BLaER1 (cell line): ENCODE measurements around the gene EEF2.
"Not testable (repeated sequence)": the region's sequence is repeated elsewhere in the genome, so short reads cannot be mapped to it uniquely, and the experiment has no call there.

Experiments
- H3K27ac ChIP-seq: shearing (Covaris generic); formaldehyde crosslinking; 2 replicates; pipeline ENCODE4 v1.8.1; 2022
- H3K27me3 ChIP-seq: shearing (Covaris generic); formaldehyde crosslinking; 2 replicates; pipeline ENCODE4 v1.8.1; 2022
- H3K36me3 ChIP-seq: shearing (Covaris generic); formaldehyde crosslinking; 2 replicates; pipeline ENCODE4 v1.8.1; 2022
- H3K4me1 ChIP-seq: shearing (Covaris generic); formaldehyde crosslinking; 2 replicates; pipeline ENCODE4 v1.8.1; 2022
- H3K4me2 ChIP-seq: shearing (Covaris generic); formaldehyde crosslinking; 2 replicates; pipeline ENCODE4 v1.8.1; 2022
- H3K4me3 ChIP-seq: shearing (Covaris generic); formaldehyde crosslinking; 2 replicates; pipeline ENCODE4 v1.8.1; 2022
- H3K9ac ChIP-seq: shearing (Covaris generic); formaldehyde crosslinking; 2 replicates; pipeline ENCODE4 v1.8.1; 2022
- H3K9me3 ChIP-seq: shearing (Covaris generic); formaldehyde crosslinking; 2 replicates; pipeline ENCODE4 v1.8.1; 2022
- H4K20me1 ChIP-seq: shearing (Covaris generic); formaldehyde crosslinking; 2 replicates; pipeline ENCODE4 v1.8.1; 2022
- Cebpa-rat ChIP-seq: shearing (Covaris generic); IDR thresholded peaks from 2 replicates; pipeline ENCODE4 v1.8.1; 2022

EEF2 gene

GRCh38 chr19:3945838-3946237 is 39.4 kb downstream of the EEF2 start:
- Histone ChIP-seq H3K27ac (no peak overlapping the region), H3K9me3 (no peaks in the 10 kb centered on the region), H3K4me2 (no peak overlapping the region), H3K27me3 (no peaks in the 10 kb centered on the region), H3K4me3 (no peak overlapping the region), H3K4me1 (peaks cover 28% of the 10 kb centered on the region), H4K20me1 (no peaks in the 10 kb centered on the region), H3K36me3 (no peaks in the 10 kb centered on the region), H3K9ac (no peak overlapping the region)
- TF ChIP-seq Cebpa-rat: no peak

GRCh38 chr19:3944018-3944721 is 41.1 kb downstream of the EEF2 start:
- no peak overlapping the region for H3K9ac ChIP-seq
- H3K36me3 ChIP-seq: no peaks in the 10 kb centered on the region
- peak overlapping the region; percentile 40 for H3K4me2 ChIP-seq
- peaks cover 13% of the 10 kb centered on the region for H3K4me1 ChIP-seq
- no peak for TF ChIP-seq Cebpa-rat
- no peak overlapping the region for H3K27ac ChIP-seq
- no peaks in the 10 kb centered on the region for H4K20me1 ChIP-seq
- H3K27me3 ChIP-seq: no peaks in the 10 kb centered on the region
- no peak overlapping the region for H3K4me3 ChIP-seq
- no peaks in the 10 kb centered on the region for H3K9me3 ChIP-seq

GRCh38 chr19:3942790-3943409 is 42.4 kb downstream of the EEF2 start:
- Histone ChIP-seq H3K36me3 (no peaks in the 10 kb centered on the region), H3K4me1 (peaks cover 13% of the 10 kb centered on the region)
- TF ChIP-seq Cebpa-rat: no peak

GRCh38 chr19:3938300-3938950 is 46.8 kb downstream of the EEF2 start:
- not testable (repeated sequence) for H3K9me3 ChIP-seq, H3K36me3 ChIP-seq, H3K9ac ChIP-seq, H4K20me1 ChIP-seq, H3K4me2 ChIP-seq, H3K27ac ChIP-seq, H3K4me3 ChIP-seq
- Histone ChIP-seq H3K4me1 (peaks cover 11% of the 10 kb centered on the region), H3K27me3 (peaks cover 34% of the 10 kb centered on the region)

More at GRCh38 chr19:3942790-3943409, 42.4 kb downstream of the EEF2 start:
- Histone ChIP-seq H3K4me2 (no peak overlapping the region), H3K4me3 (no peak overlapping the region), H3K9me3 (no peaks in the 10 kb centered on the region), H3K27ac (no peak overlapping the region), H3K27me3 (no peaks in the 10 kb centered on the region), H3K9ac (no peak overlapping the region), H4K20me1 (no peaks in the 10 kb centered on the region)

- peaks cover 51% of the 10 kb centered on the region for H3K27me3 ChIP-seq
- no peak overlapping the region for H3K9ac ChIP-seq
- peaks cover 13% of the 10 kb centered on the region for H3K4me1 ChIP-seq
- H3K9me3 ChIP-seq: no peaks in the 10 kb centered on the region
- H3K4me3 ChIP-seq: no peak overlapping the region
- H3K36me3 ChIP-seq: no peaks in the 10 kb centered on the region
- 0 out of 2 replicates have a peak, but pooled peaks cover 5% of the 10 kb centered on the region for H4K20me1 ChIP-seq
- no peak overlapping the region for H3K4me2 ChIP-seq
- TF ChIP-seq Cebpa-rat: no peak
- H3K27ac ChIP-seq: no peak overlapping the region
Observed at GRCh38 chr19:3936506-3937442, 48.5 kb downstream of the EEF2 start.

GRCh38 chr19:3932931-3933810 is 52.1 kb downstream of the EEF2 start, which contains the start of gene NMRK2:
Gene NMRK2 (plus strand): TSS chr19:3933069. CDS start chr19:3933672, 603 bp downstream.
- no peak within 1 kb of the TSS for H3K9ac ChIP-seq
- peaks cover 60% of the 10 kb centered on the region for H3K27me3 ChIP-seq
- 0 out of 2 replicates have a peak, but pooled peaks cover 5% of the 10 kb centered on the region for H4K20me1 ChIP-seq
- TF ChIP-seq Cebpa-rat: no peak
- peak within 1 kb of the TSS; percentile 36; the same call in 1 of the 2 replicates for H3K4me3 ChIP-seq
- H3K36me3 ChIP-seq: no peaks in the 10 kb centered on the region
- no peaks in the 10 kb centered on the region for H3K9me3 ChIP-seq
- no peak within 1 kb of the TSS for H3K27ac ChIP-seq
- H3K4me1 ChIP-seq: peaks cover 13% of the 10 kb centered on the region
- H3K4me2 ChIP-seq: peak within 1 kb of the TSS; percentile 67

- no peaks in the 10 kb centered on the region for H3K36me3 ChIP-seq
- H3K4me3 ChIP-seq: no peak overlapping the region
- H3K4me2 ChIP-seq: no peak overlapping the region
- H3K27ac ChIP-seq: no peak overlapping the region
- H4K20me1 ChIP-seq: 0 out of 2 replicates have a peak, but pooled peaks cover 5% of the 10 kb centered on the region
- H3K9me3 ChIP-seq: no peaks in the 10 kb centered on the region
- H3K9ac ChIP-seq: no peak overlapping the region
- H3K4me1 ChIP-seq: peaks cover 6% of the 10 kb centered on the region
- TF ChIP-seq Cebpa-rat: no peak
- peaks cover 50% of the 10 kb centered on the region for H3K27me3 ChIP-seq
Observed at GRCh38 chr19:3931041-3931440, 54.2 kb downstream of the EEF2 start.
